8988T (cell line): Measurements from ENCODE around the gene CPVL.

Experiments used
- DNase-seq: peaks from one replicate; pipeline ENCODE4 v3.0.0; 2011

CPVL gene

GRCh38 chr7:29090151-29090805, 56.1 kb downstream of the CPVL start:
- DNase-seq: no peak

GRCh38 chr7:29087840-29088170, 58.5 kb downstream of the CPVL start:
- no peak for DNase-seq

- DNase-seq: no peak
Measured at GRCh38 chr7:29086545-29086944, 59.8 kb downstream of the CPVL start.

- DNase-seq: no peak
Measured at GRCh38 chr7:29084832-29085231, 61.5 kb downstream of the CPVL start.

GRCh38 chr7:29080803-29081202, 65.5 kb downstream of the CPVL start:
- no peak for DNase-seq

GRCh38 chr7:29078311-29079260, 67.8 kb downstream of the CPVL start:
- DNase-seq: no peak

GRCh38 chr7:29077854-29078253, 68.5 kb downstream of the CPVL start:
- no peak for DNase-seq

- no peak for DNase-seq
Measured at GRCh38 chr7:29077176-29077575, 69.2 kb downstream of the CPVL start.

- DNase-seq: no peak
Measured at GRCh38 chr7:29076631-29077030, 69.7 kb downstream of the CPVL start.

GRCh38 chr7:29075606-29076005, 70.7 kb downstream of the CPVL start:
- DNase-seq: no peak

- no peak for DNase-seq
Measured at GRCh38 chr7:29071203-29071874, 75.0 kb downstream of the CPVL start.

- no peak for DNase-seq
Measured at GRCh38 chr7:29066641-29067040, 79.7 kb downstream of the CPVL start.

- DNase-seq: no peak
Measured at GRCh38 chr7:29065181-29065857, 81.0 kb downstream of the CPVL start.

- DNase-seq: no peak
Measured at GRCh38 chr7:29063872-29064271, 82.5 kb downstream of the CPVL start.

- no peak for DNase-seq
Measured at GRCh38 chr7:29063236-29063635, 83.1 kb downstream of the CPVL start.

GRCh38 chr7:29053105-29053872, 93.0 kb downstream of the CPVL start:
- DNase-seq: no peak

- DNase-seq: no peak
Measured at GRCh38 chr7:29046978-29047377, 99.4 kb downstream of the CPVL start.

GRCh38 chr7:29045258-29046086, 100.9 kb downstream of the CPVL start:
- DNase-seq: no peak

- DNase-seq: no peak
Measured at GRCh38 chr7:29044554-29044953, 101.8 kb downstream of the CPVL start.

GRCh38 chr7:29043576-29043975, 102.8 kb downstream of the CPVL start:
- no peak for DNase-seq

- DNase-seq: no peak
Measured at GRCh38 chr7:29042824-29043231, 103.5 kb downstream of the CPVL start.

GRCh38 chr7:29041991-29042390, 104.3 kb downstream of the CPVL start:
- no peak for DNase-seq
